Measurements from ENCODE around the gene PPP1R16B. TPM values are rescaled to one million over a fixed set of nuclear protein-coding genes. Genes with fewer than 3 reads are reported as not detected.

Gene PPP1R16B
- total and polyA plus RNA-seq, 10 of the 15 experiments (the other 5 are each of a cell fraction or from before 2014, with no cell fraction given) = 13.4 to 90.2 (median 66.7) TPM

- 90% methylated on average over 9 of the region's 9 CpGs for WGBS (ENCODE audit: insufficient coverage, insufficient replicate concordance, low lambda C conversion rate, missing lambda C conversion rate)
- Histone ChIP-seq H3K4me3 (no peak overlapping the region), H3K9me3 (replicated peaks; ENCODE audit: control insufficient read depth, insufficient read depth, low read length) (no peaks in the 10 kb centered on the region)
Observed at GRCh38 chr20:38878866-38879265, 73.4 kb downstream of the PPP1R16B start.

More at GRCh38 chr20:38878866-38879265, 73.4 kb downstream of the PPP1R16B start:
- ATAC-seq (no peak), FAIRE-seq (no peak), DNase-seq (ENCODE audit: low read depth, low spot score) (no peak)
- ChIA-PET CTCF (interaction anchor here (0.8 to 14.0 kb wide), 9 partner anchors 9 to 127 kb away, joined by 3 to 183 read pairs (median 5); partner anchors contain the start of gene PPP1R16B), RAD21 (ENCODE audit: unreplicated experiment) (interaction anchor here (0.6 to 14.5 kb wide), 11 partner anchors 9 to 154 kb away, joined by 3 to 205 read pairs (median 3); partner anchors contain the start of genes PPP1R16B and SLC32A1), SMC1A (ENCODE audit: uncharacterized antibody, unreplicated experiment) (interaction anchor here (0.9 to 16.9 kb wide), 12 partner anchors 8 to 233 kb away, joined by 3 to 248 read pairs (median 6); no protein-coding TSS in a partner anchor), POLR2A (interaction anchor here (0.9 to 4.0 kb wide), 6 partner anchors 9 to 73 kb away, joined by 3 to 27 read pairs (median 4); partner anchors contain the start of gene PPP1R16B)
- H3K27me3 ChIP-seq (replicated peaks in 1 of 2; ENCODE audit: control insufficient read depth in 2 of 2, insufficient read depth in 2 of 2, low read length in 1 of 2) = no peaks in the 10 kb centered on the region
- H2AFZ ChIP-seq (ENCODE audit: control insufficient read depth, low read depth, low read length) = no peak overlapping the region
- BruUV-seq (replicated peaks) = no TSS peak
- no peak for TF ChIP-seq KLF5 (IDR thresholded peaks at IDR 0.05; ENCODE audit: partially characterized antibody)
- TF ChIP-seq, protein P1, sequence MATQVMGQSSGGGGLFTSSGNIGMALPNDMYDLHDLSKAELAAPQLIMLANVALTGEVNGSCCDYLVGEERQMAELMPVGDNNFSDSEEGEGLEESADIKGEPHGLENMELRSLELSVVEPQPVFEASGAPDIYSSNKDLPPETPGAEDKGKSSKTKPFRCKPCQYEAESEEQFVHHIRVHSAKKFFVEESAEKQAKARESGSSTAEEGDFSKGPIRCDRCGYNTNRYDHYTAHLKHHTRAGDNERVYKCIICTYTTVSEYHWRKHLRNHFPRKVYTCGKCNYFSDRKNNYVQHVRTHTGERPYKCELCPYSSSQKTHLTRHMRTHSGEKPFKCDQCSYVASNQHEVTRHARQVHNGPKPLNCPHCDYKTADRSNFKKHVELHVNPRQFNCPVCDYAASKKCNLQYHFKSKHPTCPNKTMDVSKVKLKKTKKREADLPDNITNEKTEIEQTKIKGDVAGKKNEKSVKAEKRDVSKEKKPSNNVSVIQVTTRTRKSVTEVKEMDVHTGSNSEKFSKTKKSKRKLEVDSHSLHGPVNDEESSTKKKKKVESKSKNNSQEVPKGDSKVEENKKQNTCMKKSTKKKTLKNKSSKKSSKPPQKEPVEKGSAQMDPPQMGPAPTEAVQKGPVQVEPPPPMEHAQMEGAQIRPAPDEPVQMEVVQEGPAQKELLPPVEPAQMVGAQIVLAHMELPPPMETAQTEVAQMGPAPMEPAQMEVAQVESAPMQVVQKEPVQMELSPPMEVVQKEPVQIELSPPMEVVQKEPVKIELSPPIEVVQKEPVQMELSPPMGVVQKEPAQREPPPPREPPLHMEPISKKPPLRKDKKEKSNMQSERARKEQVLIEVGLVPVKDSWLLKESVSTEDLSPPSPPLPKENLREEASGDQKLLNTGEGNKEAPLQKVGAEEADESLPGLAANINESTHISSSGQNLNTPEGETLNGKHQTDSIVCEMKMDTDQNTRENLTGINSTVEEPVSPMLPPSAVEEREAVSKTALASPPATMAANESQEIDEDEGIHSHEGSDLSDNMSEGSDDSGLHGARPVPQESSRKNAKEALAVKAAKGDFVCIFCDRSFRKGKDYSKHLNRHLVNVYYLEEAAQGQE (IDR thresholded peaks at IDR 0.05; ENCODE audit: low read depth, low read length) = peak; percentile 84
- intact Hi-C loops (cut with micrococcal nuclease; ENCODE audit: unreplicated experiment) = no loop called here
- H3K79me2 ChIP-seq (ENCODE audit: control insufficient read depth, insufficient read depth, low read length) = peaks cover 76% of the 10 kb centered on the region
- no peak overlapping the region for H3K9ac ChIP-seq (ENCODE audit: control insufficient read depth, insufficient read depth, low read length)
- in situ Hi-C loops (cut with MboI) = no loop called here
- no peak overlapping the region; the same call in 1 of the 2 replicates for H3K4me2 ChIP-seq (ENCODE audit: control insufficient read depth, insufficient read depth)
- no peaks in the 10 kb centered on the region for H4K20me1 ChIP-seq (ENCODE audit: control insufficient read depth, insufficient read depth)
- peaks cover 71% of the 10 kb centered on the region for H3K4me1 ChIP-seq (ENCODE audit: control insufficient read depth, insufficient read depth, low read length)
- peaks cover 18 to 20% of the 10 kb centered on the region in 2 experiments; a peak in 3 of 4 replicates for H3K36me3 ChIP-seq (ENCODE audit: control insufficient read depth in 2 of 2, insufficient read depth in 2 of 2, low read length in 1 of 2)
- peak overlapping the region; percentile 23; the same call in 1 of the 2 replicates for H3K27ac ChIP-seq (ENCODE audit: control insufficient read depth, insufficient read depth)

Measured in GM12878 (cell line).